Liver (tissue), 9 donors: ENCODE data around the gene DAAM1. TPM values are rescaled to one million over a fixed set of nuclear protein-coding genes. Genes with fewer than 3 reads are reported as not detected.

Experiments used
- DNase-seq: peaks from one replicate; pipeline ENCODE4 v3.0.0-alpha.2; 2017; ENCODE audit warnings: low spot score
- H3K27ac ChIP-seq, 2 donors: one replicate each; pipeline ENCODE4 v1.7.0; 2013; ENCODE audit warnings: inconsistent platforms in 2 of 2, low read length in 2 of 2, control low read depth in 1 of 2, low read depth in 1 of 2, mild to moderate bottlenecking in 1 of 2
- H3K27me3 ChIP-seq, 4 donors: one replicate each; pipeline versions ENCODE4 v1.6.1 to v1.7.0; 2013; ENCODE audit warnings: low read length in 3 of 4, inconsistent platforms in 1 of 4, mild to moderate bottlenecking in 1 of 4, moderate library complexity in 1 of 4; ENCODE audit not compliant: control insufficient read depth in 4 of 4, insufficient read depth in 4 of 4
- H3K36me3 ChIP-seq, 4 donors: one replicate each; pipeline versions ENCODE4 v1.6.1 to v1.7.0; 2013; ENCODE audit warnings: low read length in 3 of 4, mild to moderate bottlenecking in 3 of 4, low read depth in 1 of 4, moderate library complexity in 1 of 4; ENCODE audit not compliant: control insufficient read depth in 4 of 4, insufficient read depth in 3 of 4
- H3K4me1 ChIP-seq, 4 donors: one replicate each; pipeline versions ENCODE4 v1.6.1 to v1.7.0; 2013; ENCODE audit warnings: low read length in 3 of 4, mild to moderate bottlenecking in 3 of 4, moderate library complexity in 1 of 4; ENCODE audit not compliant: control insufficient read depth in 4 of 4, insufficient read depth in 4 of 4
- H3K4me3 ChIP-seq, 3 donors: one replicate each; pipeline versions ENCODE4 v1.6.1 to v1.7.0; 2013; ENCODE audit warnings: low read length in 3 of 3, control low read depth in 1 of 3, low read depth in 1 of 3, mild to moderate bottlenecking in 1 of 3
- H3K9ac ChIP-seq, 2 donors: one replicate each; pipeline ENCODE4 v1.7.0; 2013; ENCODE audit warnings: low read length in 2 of 2, mild to moderate bottlenecking in 2 of 2, moderate library complexity in 2 of 2, control low read depth in 1 of 2, low read depth in 1 of 2
- H3K9me3 ChIP-seq, 4 donors: one replicate each; pipeline versions ENCODE4 v1.6.1 to v1.7.0; 2013; ENCODE audit warnings: low read length in 3 of 4; ENCODE audit not compliant: control insufficient read depth in 4 of 4
- ATF3 ChIP-seq: IDR thresholded peaks from 2 replicates; pipeline ENCODE4 v1.6.1; 2016; ENCODE audit warnings: antibody characterized with exemption
- CTCF ChIP-seq: fragments of 150-350 bp; IDR thresholded peaks from 2 replicates; pipeline ENCODE4 v1.5.1; 2017; ENCODE audit warnings: improper control_type of control experiment, low read depth, low read length; ENCODE audit not compliant: missing input control
- EGR1 ChIP-seq, 2 donors: IDR thresholded peaks; 2 replicates each; pipeline ENCODE4 v1.6.1; 2016 to 2018; ENCODE audit warnings: antibody characterized with exemption in 2 of 2, low read depth in 2 of 2
- FOXA1 ChIP-seq: IDR thresholded peaks from 2 replicates; pipeline ENCODE4 v1.6.1; 2016; ENCODE audit warnings: antibody characterized with exemption
- GABPA ChIP-seq, 2 donors: IDR thresholded peaks in 1 of 2; conservative IDR thresholded peaks in 1 of 2; 2 replicates each; pipeline ENCODE4 v1.6.1; 2016; ENCODE audit warnings: antibody characterized with exemption in 2 of 2, mild to moderate bottlenecking in 1 of 2, moderate library complexity in 1 of 2
- HNF4A ChIP-seq, 2 donors: conservative IDR thresholded peaks; 2 replicates each; pipeline ENCODE4 v1.6.1; 2016; ENCODE audit warnings: antibody characterized with exemption in 2 of 2, mild to moderate bottlenecking in 2 of 2
- JUND ChIP-seq, 2 donors: IDR thresholded peaks; 2 replicates each; pipeline ENCODE4 v1.6.1; 2016; ENCODE audit warnings: antibody characterized with exemption in 2 of 2
- MAX ChIP-seq: IDR thresholded peaks from 2 replicates; pipeline ENCODE4 v1.6.1; 2016; ENCODE audit warnings: antibody characterized with exemption
- NR2F2 ChIP-seq: IDR thresholded peaks from 2 replicates; pipeline ENCODE4 v1.6.1; 2016; ENCODE audit warnings: antibody characterized with exemption
- RAD21 ChIP-seq, 2 donors: IDR thresholded peaks; 2 replicates each; pipeline ENCODE4 v1.6.1; 2016; ENCODE audit warnings: antibody characterized with exemption in 2 of 2, mild to moderate bottlenecking in 2 of 2
- RXRA ChIP-seq, 2 donors: IDR thresholded peaks; 2 replicates each; pipeline ENCODE4 v1.6.1; 2017 to 2018; ENCODE audit warnings: antibody characterized with exemption in 2 of 2, mild to moderate bottlenecking in 1 of 2
- SP1 ChIP-seq: IDR thresholded peaks from 2 replicates; pipeline ENCODE4 v1.6.1; 2018; ENCODE audit warnings: antibody characterized with exemption, mild to moderate bottlenecking
- TAF1 ChIP-seq: conservative IDR thresholded peaks from 2 replicates; pipeline ENCODE4 v1.6.1; 2016; ENCODE audit warnings: antibody characterized with exemption, mild to moderate bottlenecking
- YY1 ChIP-seq: IDR thresholded peaks from 2 replicates; pipeline ENCODE4 v1.6.1; 2016; ENCODE audit warnings: antibody characterized with exemption, mild to moderate bottlenecking
- WGBS: extraction: QIAGEN DNeasy Blood & Tissue Kit; methylation state at CpG from one replicate; pipeline ENCODE4 v1.1.7; 2013; 5-methylcytosine and 5-hydroxymethylcytosine counted together
- polyA plus RNA-seq, 2 donors: library from polyadenylated mRNA; stranded (reverse) in 1 of 2; unstranded in 1 of 2; fragments of 200-250 nt in 1 of 2; fragments of >200 nt in 1 of 2; fragmentation: Nextera tagmentation in 1 of 2; extraction: Ambion mirVana in 1 of 2; gene quantifications; one replicate each; pipeline versions ENCODE4 v1.2.1 to v1.2.3, GENCODE V29; 2013 to 2015
- total RNA-seq, 2 donors: library from RNA; depleted of rRNA; stranded (reverse); fragments of >200 nt; gene quantifications; one replicate each; pipeline ENCODE4 v1.2.3, GENCODE V29; 2014
- TF ChIP-seq, protein P1 (sequence below): IDR thresholded peaks from 2 replicates; pipeline ENCODE4 v1.6.1; 2016; ENCODE audit warnings: antibody characterized with exemption
- TF ChIP-seq, protein P2 (sequence below): IDR thresholded peaks from 2 replicates; pipeline ENCODE4 v1.6.1; 2016; ENCODE audit warnings: antibody characterized with exemption, mild to moderate bottlenecking
- donor health status: healthy.
- donor health status: healthy.
- donor health status: healthy.
- donor health status: healthy.
- donor health status: healthy.

The DAAM1 gene
- total and polyA plus RNA-seq, 4 donors = 9.5 to 28.4 (median 18.5) TPM

DNA sequence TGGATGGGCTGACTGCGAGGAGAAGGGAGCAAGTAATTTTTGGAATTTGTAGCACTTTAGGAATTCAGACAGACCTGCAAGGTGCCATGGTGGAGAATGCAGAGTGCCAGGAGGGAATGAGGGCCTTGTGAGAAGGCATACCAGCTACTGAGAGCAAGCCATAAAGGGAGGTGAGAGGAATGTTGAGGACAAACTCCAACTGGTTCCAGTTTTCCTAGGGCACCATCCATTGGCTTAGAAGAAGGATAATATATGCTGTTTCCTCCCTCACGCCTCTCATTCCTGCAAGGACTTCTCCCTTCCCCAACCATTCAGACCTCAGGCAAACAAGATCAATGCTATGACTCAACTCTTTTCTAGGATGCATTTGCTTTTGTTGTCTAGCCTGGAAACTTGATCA is 11.2 kb upstream of the DAAM1 start:
- Histone ChIP-seq H3K36me3 (no peaks in the 10 kb centered on the region), H3K27me3 (peaks cover 0 to 4% (median 0%) of the 10 kb centered on the region in 4 donors), H3K27ac (no peak overlapping the region), H3K9me3 (no peaks in the 10 kb centered on the region), H3K9ac (no peak overlapping the region), H3K4me3 (no peak overlapping the region), H3K4me1 (no peaks in the 10 kb centered on the region)
- DNase-seq = no peak
- no peak for TF ChIP-seq RXRA (IDR thresholded peaks at IDR 0.05)
- TF ChIP-seq SP1 = no peak
- no peak for TF ChIP-seq GABPA (IDR thresholded peaks at IDR 0.05 in 1 of 2, conservative IDR thresholded peaks at IDR 0.05 in 1 of 2)
- TF ChIP-seq HNF4A (conservative IDR thresholded peaks at IDR 0.05) = no peak
- 93% methylated on average over 2 of the region's 2 CpGs for WGBS

DNA sequence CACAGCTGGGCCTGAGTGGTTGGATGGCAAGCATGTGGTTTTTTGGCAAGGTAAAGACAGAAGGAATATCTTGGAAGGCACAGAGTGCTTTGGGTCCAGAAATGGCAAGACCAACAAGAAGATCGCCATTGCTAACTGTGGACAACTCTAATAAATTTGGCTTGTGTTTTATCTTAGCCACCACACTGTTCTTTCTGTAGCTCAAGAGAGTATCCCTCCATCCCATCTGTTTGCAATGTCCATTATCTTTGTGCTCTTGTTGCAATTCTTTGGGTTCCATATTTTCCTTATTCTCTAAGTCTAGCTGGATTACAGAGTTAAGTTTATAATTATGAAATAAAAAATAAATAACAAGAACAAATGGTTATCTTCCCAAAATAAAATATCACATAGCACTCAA is 6.7 kb upstream of the DAAM1 start:
- 97% methylated on average over 1 of the region's 1 CpG for WGBS
- Histone ChIP-seq H3K27me3 (peaks cover 0 to 4% (median 0%) of the 10 kb centered on the region in 4 donors), H3K4me3 (no peak overlapping the region), H3K27ac (no peak overlapping the region), H3K9ac (no peak overlapping the region), H3K36me3 (no peaks in the 10 kb centered on the region), H3K4me1 (peaks cover 0 to 4% (median 0%) of the 10 kb centered on the region in 4 donors), H3K9me3 (no peaks in the 10 kb centered on the region)
- no peak for DNase-seq
- TF ChIP-seq NR2F2 (no peak), ATF3 (no peak), RAD21 (IDR thresholded peaks at IDR 0.05) (no peak), TAF1 (no peak), EGR1 (IDR thresholded peaks at IDR 0.05; ENCODE audit: low read depth in 2 of 2) (no peak), RXRA (IDR thresholded peaks at IDR 0.05) (no peak), YY1 (no peak), MAX (no peak), FOXA1 (no peak), SP1 (no peak), JUND (IDR thresholded peaks at IDR 0.05) (no peak), GABPA (IDR thresholded peaks at IDR 0.05 in 1 of 2, conservative IDR thresholded peaks at IDR 0.05 in 1 of 2) (no peak), CTCF (no peak)
- TF ChIP-seq, protein P1, sequence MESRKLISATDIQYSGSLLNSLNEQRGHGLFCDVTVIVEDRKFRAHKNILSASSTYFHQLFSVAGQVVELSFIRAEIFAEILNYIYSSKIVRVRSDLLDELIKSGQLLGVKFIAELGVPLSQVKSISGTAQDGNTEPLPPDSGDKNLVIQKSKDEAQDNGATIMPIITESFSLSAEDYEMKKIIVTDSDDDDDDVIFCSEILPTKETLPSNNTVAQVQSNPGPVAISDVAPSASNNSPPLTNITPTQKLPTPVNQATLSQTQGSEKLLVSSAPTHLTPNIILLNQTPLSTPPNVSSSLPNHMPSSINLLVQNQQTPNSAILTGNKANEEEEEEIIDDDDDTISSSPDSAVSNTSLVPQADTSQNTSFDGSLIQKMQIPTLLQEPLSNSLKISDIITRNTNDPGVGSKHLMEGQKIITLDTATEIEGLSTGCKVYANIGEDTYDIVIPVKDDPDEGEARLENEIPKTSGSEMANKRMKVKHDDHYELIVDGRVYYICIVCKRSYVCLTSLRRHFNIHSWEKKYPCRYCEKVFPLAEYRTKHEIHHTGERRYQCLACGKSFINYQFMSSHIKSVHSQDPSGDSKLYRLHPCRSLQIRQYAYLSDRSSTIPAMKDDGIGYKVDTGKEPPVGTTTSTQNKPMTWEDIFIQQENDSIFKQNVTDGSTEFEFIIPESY = no peak
- TF ChIP-seq, protein P2, sequence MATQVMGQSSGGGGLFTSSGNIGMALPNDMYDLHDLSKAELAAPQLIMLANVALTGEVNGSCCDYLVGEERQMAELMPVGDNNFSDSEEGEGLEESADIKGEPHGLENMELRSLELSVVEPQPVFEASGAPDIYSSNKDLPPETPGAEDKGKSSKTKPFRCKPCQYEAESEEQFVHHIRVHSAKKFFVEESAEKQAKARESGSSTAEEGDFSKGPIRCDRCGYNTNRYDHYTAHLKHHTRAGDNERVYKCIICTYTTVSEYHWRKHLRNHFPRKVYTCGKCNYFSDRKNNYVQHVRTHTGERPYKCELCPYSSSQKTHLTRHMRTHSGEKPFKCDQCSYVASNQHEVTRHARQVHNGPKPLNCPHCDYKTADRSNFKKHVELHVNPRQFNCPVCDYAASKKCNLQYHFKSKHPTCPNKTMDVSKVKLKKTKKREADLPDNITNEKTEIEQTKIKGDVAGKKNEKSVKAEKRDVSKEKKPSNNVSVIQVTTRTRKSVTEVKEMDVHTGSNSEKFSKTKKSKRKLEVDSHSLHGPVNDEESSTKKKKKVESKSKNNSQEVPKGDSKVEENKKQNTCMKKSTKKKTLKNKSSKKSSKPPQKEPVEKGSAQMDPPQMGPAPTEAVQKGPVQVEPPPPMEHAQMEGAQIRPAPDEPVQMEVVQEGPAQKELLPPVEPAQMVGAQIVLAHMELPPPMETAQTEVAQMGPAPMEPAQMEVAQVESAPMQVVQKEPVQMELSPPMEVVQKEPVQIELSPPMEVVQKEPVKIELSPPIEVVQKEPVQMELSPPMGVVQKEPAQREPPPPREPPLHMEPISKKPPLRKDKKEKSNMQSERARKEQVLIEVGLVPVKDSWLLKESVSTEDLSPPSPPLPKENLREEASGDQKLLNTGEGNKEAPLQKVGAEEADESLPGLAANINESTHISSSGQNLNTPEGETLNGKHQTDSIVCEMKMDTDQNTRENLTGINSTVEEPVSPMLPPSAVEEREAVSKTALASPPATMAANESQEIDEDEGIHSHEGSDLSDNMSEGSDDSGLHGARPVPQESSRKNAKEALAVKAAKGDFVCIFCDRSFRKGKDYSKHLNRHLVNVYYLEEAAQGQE = no peak
